BLaER1 treated with 17β-estradiol and CSF1 and Interleukin-3, amounts not matched to agents 10 nM and 100 nM (cell line): ENCODE results near the gene CLCN6.

Source experiments
- H3K27ac ChIP-seq, 11 experiments: shearing (Covaris generic); formaldehyde crosslinking; 2 replicates each; pipeline ENCODE4 v1.8.1; 2022
- H3K27me3 ChIP-seq, 11 experiments: shearing (Covaris generic); formaldehyde crosslinking; 2 replicates each; pipeline ENCODE4 v1.8.1; 2022
- H3K36me3 ChIP-seq, 11 experiments: shearing (Covaris generic); formaldehyde crosslinking; 2 replicates each; pipeline ENCODE4 v1.8.1; 2022
- H3K4me1 ChIP-seq, 10 experiments: shearing (Covaris generic); formaldehyde crosslinking; 2 replicates each; pipeline ENCODE4 v1.8.1; 2022
- H3K4me2 ChIP-seq, 11 experiments: shearing (Covaris generic); formaldehyde crosslinking; 2 replicates each; pipeline ENCODE4 v1.8.1; 2022
- H3K4me3 ChIP-seq, 10 experiments: shearing (Covaris generic); formaldehyde crosslinking; 2 replicates each; pipeline ENCODE4 v1.8.1; 2022
- H3K9ac ChIP-seq, 11 experiments: shearing (Covaris generic); formaldehyde crosslinking; 2 replicates each; pipeline ENCODE4 v1.8.1; 2022
- H3K9me3 ChIP-seq, 11 experiments: shearing (Covaris generic); formaldehyde crosslinking; replicated peaks in 1 of 11; 2 replicates each; pipeline ENCODE4 v1.8.1; 2022
- H4K20me1 ChIP-seq, 11 experiments: shearing (Covaris generic); formaldehyde crosslinking; 2 replicates each; pipeline ENCODE4 v1.8.1; 2022
- Cebpa-rat ChIP-seq, 11 experiments: shearing (Covaris generic); IDR thresholded peaks; 2 replicates each; pipeline ENCODE4 v1.8.1; 2022

CLCN6 gene

GRCh38 chr1:11790101-11790879 is 15.7 kb upstream of the CLCN6 start:
- H4K20me1 ChIP-seq, result no peaks in the 10 kb centered on the region; a peak in 1 of 22 replicates
- peak overlapping the region; percentile 53 to 96 (median 82) for H3K4me2 ChIP-seq
- peaks cover 18 to 57% (median 32%) of the 10 kb centered on the region in 11 experiments; a peak in 21 of 22 replicates for H3K36me3 ChIP-seq
- no peaks in the 10 kb centered on the region for H3K27me3 ChIP-seq
- peak overlapping the region in 5 of 10 experiments; percentile 11 to 48 (median 19); a peak in 7 of 20 replicates for H3K4me3 ChIP-seq
- peak overlapping the region; percentile 19 to 95 (median 78); a peak in 21 of 22 replicates for H3K27ac ChIP-seq
- no peak for TF ChIP-seq Cebpa-rat (IDR thresholded peaks at IDR 0.05)
- H3K9ac ChIP-seq, result peak overlapping the region; percentile 15 to 77 (median 56); a peak in 19 of 22 replicates
- H3K9me3 ChIP-seq, result no peaks in the 10 kb centered on the region
- peaks cover 44 to 80% (median 68%) of the 10 kb centered on the region in 10 experiments for H3K4me1 ChIP-seq

GRCh38 chr1:11790880-11791715 is 14.9 kb upstream of the CLCN6 start:
- Histone ChIP-seq H3K9ac (peak overlapping the region in 10 of 11 experiments; percentile 37 to 77 (median 62); a peak in 17 of 22 replicates), H3K27me3 (no peaks in the 10 kb centered on the region), H3K9me3 (no peaks in the 10 kb centered on the region), H3K4me1 (peaks cover 38 to 72% (median 63%) of the 10 kb centered on the region in 10 experiments), H3K4me2 (peak overlapping the region; percentile 53 to 96 (median 82)), H4K20me1 (no peaks in the 10 kb centered on the region; a peak in 2 of 22 replicates), H3K36me3 (peaks cover 26 to 65% (median 40%) of the 10 kb centered on the region in 11 experiments), H3K4me3 (peak overlapping the region in 5 of 10 experiments; percentile 11 to 48 (median 19); a peak in 6 of 20 replicates), H3K27ac (peak overlapping the region; percentile 13 to 95 (median 78); a peak in 19 of 22 replicates)
- no peak for TF ChIP-seq Cebpa-rat (IDR thresholded peaks at IDR 0.05)

- Histone ChIP-seq H3K4me2 (peak overlapping the region in 5 of 11 experiments; percentile 81 to 96 (median 92); a peak in 9 of 22 replicates), H4K20me1 (no peaks in the 10 kb centered on the region; a peak in 2 of 22 replicates), H3K4me1 (peaks cover 40 to 72% (median 59%) of the 10 kb centered on the region in 10 experiments), H3K9me3 (no peaks in the 10 kb centered on the region), H3K27ac (peak overlapping the region in 8 of 11 experiments; percentile 64 to 95 (median 88); a peak in 14 of 22 replicates), H3K36me3 (peaks cover 28 to 75% (median 42%) of the 10 kb centered on the region in 11 experiments), H3K9ac (peak overlapping the region in 5 of 11 experiments; percentile 59 to 77 (median 70); a peak in 8 of 22 replicates), H3K4me3 (no peak overlapping the region), H3K27me3 (no peaks in the 10 kb centered on the region)
- TF ChIP-seq Cebpa-rat (IDR thresholded peaks at IDR 0.05), result no peak
Measured at GRCh38 chr1:11792106-11792505, 13.9 kb upstream of the CLCN6 start.

- peak overlapping the region in 2 of 11 experiments; percentile 11 to 21; a peak in 2 of 22 replicates for H3K27ac ChIP-seq
- no peak for TF ChIP-seq Cebpa-rat (IDR thresholded peaks at IDR 0.05)
- no peaks in the 10 kb centered on the region for H3K27me3 ChIP-seq
- H3K4me1 ChIP-seq, result peaks cover 37 to 62% (median 43%) of the 10 kb centered on the region in 10 experiments
- no peak overlapping the region for H3K4me2 ChIP-seq
- H3K9ac ChIP-seq, result no peak overlapping the region
- H3K4me3 ChIP-seq, result no peak overlapping the region
- peaks cover 31 to 82% (median 45%) of the 10 kb centered on the region in 11 experiments for H3K36me3 ChIP-seq
- no peaks in the 10 kb centered on the region for H3K9me3 ChIP-seq
- no peaks in the 10 kb centered on the region; a peak in 3 of 22 replicates for H4K20me1 ChIP-seq
Measured at GRCh38 chr1:11793819-11794218, 12.2 kb upstream of the CLCN6 start.

- H3K4me1 ChIP-seq, result peaks cover 29 to 54% (median 35%) of the 10 kb centered on the region in 10 experiments
- H3K27ac ChIP-seq, result peak overlapping the region in 3 of 11 experiments; percentile 11 to 29 (median 18); a peak in 4 of 22 replicates
- H3K9me3 ChIP-seq, result no peaks in the 10 kb centered on the region
- no peaks in the 10 kb centered on the region for H3K27me3 ChIP-seq
- H4K20me1 ChIP-seq, result no peaks in the 10 kb centered on the region; a peak in 3 of 22 replicates
- no peak overlapping the region for H3K4me3 ChIP-seq
- H3K9ac ChIP-seq, result no peak overlapping the region
- H3K4me2 ChIP-seq, result no peak overlapping the region
- no peak for TF ChIP-seq Cebpa-rat (IDR thresholded peaks at IDR 0.05)
- H3K36me3 ChIP-seq, result peaks cover 37 to 89% (median 52%) of the 10 kb centered on the region in 11 experiments
Measured at GRCh38 chr1:11794446-11795237, 11.3 kb upstream of the CLCN6 start.

- Histone ChIP-seq H3K27me3 (no peaks in the 10 kb centered on the region), H3K4me2 (no peak overlapping the region), H3K36me3 (peaks cover 44 to 90% (median 56%) of the 10 kb centered on the region in 11 experiments), H3K9ac (no peak overlapping the region), H3K4me1 (peaks cover 21 to 48% (median 28%) of the 10 kb centered on the region in 10 experiments), H3K9me3 (no peaks in the 10 kb centered on the region), H3K27ac (peak overlapping the region in 1 of 11 experiments; percentile 5; a peak in 3 of 22 replicates), H4K20me1 (peaks cover 0 to 5% (median 0%) of the 10 kb centered on the region in 11 experiments; a peak in 4 of 22 replicates), H3K4me3 (no peak overlapping the region)
- TF ChIP-seq Cebpa-rat (IDR thresholded peaks at IDR 0.05), result no peak
Measured at GRCh38 chr1:11795238-11795890, 10.6 kb upstream of the CLCN6 start.

- Histone ChIP-seq H3K36me3 (peaks cover 53 to 96% (median 64%) of the 10 kb centered on the region in 11 experiments), H3K4me3 (no peak overlapping the region), H3K9ac (peak overlapping the region in 6 of 11 experiments; percentile 11 to 42 (median 22); a peak in 9 of 22 replicates), H3K9me3 (no peaks in the 10 kb centered on the region), H3K27me3 (no peaks in the 10 kb centered on the region), H3K27ac (peak overlapping the region in 5 of 11 experiments; percentile 1 to 22 (median 5); a peak in 5 of 22 replicates), H4K20me1 (peaks cover 0 to 14% (median 0%) of the 10 kb centered on the region in 11 experiments; a peak in 8 of 22 replicates), H3K4me1 (peaks cover 13 to 48% (median 25%) of the 10 kb centered on the region in 10 experiments), H3K4me2 (peak overlapping the region in 8 of 11 experiments; percentile 2 to 69 (median 42); a peak in 13 of 22 replicates)
- TF ChIP-seq Cebpa-rat (IDR thresholded peaks at IDR 0.05), result no peak
Measured at GRCh38 chr1:11796036-11796828, 9.8 kb upstream of the CLCN6 start.
